Neural progenitor cell (in vitro differentiated cells): Measurements from ENCODE around the gene MEIS2.

Source experiments
- CTCF ChIP-seq: fragments of 200-600 bp; sonication (generic); IDR thresholded peaks from 2 replicates; pipeline ENCODE4 v1.5.1; 2017; ENCODE audit warnings: antibody characterized with exemption, mild to moderate bottlenecking
- EZH2 ChIP-seq: fragments of 200-600 bp; sonication (generic); IDR thresholded peaks from 2 replicates; pipeline ENCODE4 v1.6.1; 2017; ENCODE audit warnings: antibody characterized with exemption, mild to moderate bottlenecking, moderate library complexity

- no peak for TF ChIP-seq CTCF
- TF ChIP-seq EZH2 = no peak
These were observed 79.5 kb downstream of the MEIS2 start for GRCh38 chr15:37020852-37021251.
